BE2C (cell line): Measurements from ENCODE around the gene ROCK2.

Experiments
- DNase-seq: peaks from one replicate; pipeline ENCODE4 v3.0.0-alpha.2; 2020
- H3K27me3 ChIP-seq: fragments of 250-450 bp; sonication (Bioruptor Pico); 2 replicates; pipeline ENCODE4 v1.5.1; 2020; ENCODE audit warnings: mild to moderate bottlenecking
- H3K36me3 ChIP-seq: fragments of 250-450 bp; sonication (Bioruptor Pico); 2 replicates; pipeline ENCODE4 v1.5.1; 2020; ENCODE audit warnings: mild to moderate bottlenecking
- H3K4me1 ChIP-seq: fragments of 250-450 bp; sonication (Bioruptor Pico); 2 replicates; pipeline ENCODE4 v1.5.1; 2020
- H3K4me3 ChIP-seq: 2 replicates; pipeline ENCODE4 v1.5.1; 2011; ENCODE audit warnings: low read depth, low read length
- H3K9me3 ChIP-seq: fragments of 250-450 bp; sonication (Bioruptor Pico); 2 replicates; pipeline ENCODE4 v1.5.1; 2020
- TF ChIP-seq, protein P1 (sequence below): IDR thresholded peaks from 2 replicates; pipeline ENCODE4 v1.5.1; 2012; ENCODE audit warnings: mild to moderate bottlenecking, low read depth, low read length

Gene ROCK2

DNA sequence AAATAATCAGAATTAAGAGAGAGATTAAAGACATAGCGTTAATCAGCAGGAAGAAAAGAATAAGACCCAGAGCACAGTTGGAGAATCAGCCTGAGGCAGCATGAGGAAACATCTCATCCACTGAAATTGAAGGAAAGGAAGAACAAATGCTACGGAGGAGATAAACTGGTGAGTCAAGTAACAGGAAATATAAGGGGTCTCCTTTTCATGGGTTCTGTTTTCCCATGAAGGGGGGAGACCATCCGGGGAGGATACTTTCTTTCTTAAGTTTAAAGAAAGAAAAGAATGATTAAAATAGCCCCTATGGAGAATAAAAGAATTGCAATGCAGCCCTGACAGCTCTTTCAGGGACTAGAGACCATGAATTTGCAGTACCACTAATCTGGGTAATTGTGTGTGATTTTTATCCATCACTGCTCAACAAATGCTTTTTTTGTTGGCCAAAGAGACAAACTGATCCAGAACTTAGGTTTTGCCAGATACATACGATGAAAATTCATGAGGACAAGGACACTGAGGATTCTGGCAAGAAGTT is 17.7 kb downstream of the ROCK2 start:
- H3K4me1 ChIP-seq, result no peaks in the 10 kb centered on the region
- no peaks in the 10 kb centered on the region for H3K27me3 ChIP-seq
- DNase-seq, result no peak
- H3K36me3 ChIP-seq, result no peaks in the 10 kb centered on the region
- H3K4me3 ChIP-seq, result no peak overlapping the region
- no peaks in the 10 kb centered on the region for H3K9me3 ChIP-seq
- TF ChIP-seq, protein P1, sequence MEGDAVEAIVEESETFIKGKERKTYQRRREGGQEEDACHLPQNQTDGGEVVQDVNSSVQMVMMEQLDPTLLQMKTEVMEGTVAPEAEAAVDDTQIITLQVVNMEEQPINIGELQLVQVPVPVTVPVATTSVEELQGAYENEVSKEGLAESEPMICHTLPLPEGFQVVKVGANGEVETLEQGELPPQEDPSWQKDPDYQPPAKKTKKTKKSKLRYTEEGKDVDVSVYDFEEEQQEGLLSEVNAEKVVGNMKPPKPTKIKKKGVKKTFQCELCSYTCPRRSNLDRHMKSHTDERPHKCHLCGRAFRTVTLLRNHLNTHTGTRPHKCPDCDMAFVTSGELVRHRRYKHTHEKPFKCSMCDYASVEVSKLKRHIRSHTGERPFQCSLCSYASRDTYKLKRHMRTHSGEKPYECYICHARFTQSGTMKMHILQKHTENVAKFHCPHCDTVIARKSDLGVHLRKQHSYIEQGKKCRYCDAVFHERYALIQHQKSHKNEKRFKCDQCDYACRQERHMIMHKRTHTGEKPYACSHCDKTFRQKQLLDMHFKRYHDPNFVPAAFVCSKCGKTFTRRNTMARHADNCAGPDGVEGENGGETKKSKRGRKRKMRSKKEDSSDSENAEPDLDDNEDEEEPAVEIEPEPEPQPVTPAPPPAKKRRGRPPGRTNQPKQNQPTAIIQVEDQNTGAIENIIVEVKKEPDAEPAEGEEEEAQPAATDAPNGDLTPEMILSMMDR, result no peak

DNA sequence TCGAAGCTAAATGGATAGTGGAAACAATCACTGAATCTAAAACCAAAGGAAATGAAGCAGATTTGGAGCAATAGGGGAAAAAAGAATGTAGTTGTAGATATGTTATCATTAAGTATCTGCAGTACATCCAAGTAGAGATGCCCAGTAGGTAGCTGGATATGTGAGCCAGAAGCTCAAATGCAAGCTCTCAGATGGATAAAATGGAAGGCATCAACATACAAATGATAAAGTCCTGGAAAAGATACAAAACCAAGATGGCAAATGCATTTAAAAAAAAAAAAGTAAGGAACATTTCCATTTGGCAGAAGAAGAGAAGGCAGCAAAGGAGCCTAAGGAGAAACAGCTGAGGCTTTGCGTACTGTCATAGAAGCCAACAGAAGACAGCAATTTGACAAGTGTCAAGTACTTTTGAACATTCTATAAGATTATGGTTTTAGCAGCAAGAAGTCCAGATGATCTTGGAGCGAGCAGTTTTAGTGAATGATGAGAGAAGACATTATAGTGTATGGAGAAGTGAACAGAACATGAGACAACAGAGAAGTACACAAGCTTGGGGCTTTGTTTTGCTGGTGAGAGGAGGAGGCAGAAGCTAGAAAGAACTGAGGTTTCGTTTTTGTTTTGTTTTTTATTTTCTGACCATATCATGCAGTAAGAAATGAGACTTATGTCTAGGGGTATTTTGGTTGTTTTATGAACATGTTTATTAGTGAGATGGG is 18.3 kb downstream of the ROCK2 start:
- Histone ChIP-seq H3K4me3 (no peak overlapping the region), H3K9me3 (no peaks in the 10 kb centered on the region), H3K27me3 (no peaks in the 10 kb centered on the region), H3K4me1 (no peaks in the 10 kb centered on the region), H3K36me3 (no peaks in the 10 kb centered on the region)
- no peak for DNase-seq
- TF ChIP-seq, protein P1, result no peak

DNA sequence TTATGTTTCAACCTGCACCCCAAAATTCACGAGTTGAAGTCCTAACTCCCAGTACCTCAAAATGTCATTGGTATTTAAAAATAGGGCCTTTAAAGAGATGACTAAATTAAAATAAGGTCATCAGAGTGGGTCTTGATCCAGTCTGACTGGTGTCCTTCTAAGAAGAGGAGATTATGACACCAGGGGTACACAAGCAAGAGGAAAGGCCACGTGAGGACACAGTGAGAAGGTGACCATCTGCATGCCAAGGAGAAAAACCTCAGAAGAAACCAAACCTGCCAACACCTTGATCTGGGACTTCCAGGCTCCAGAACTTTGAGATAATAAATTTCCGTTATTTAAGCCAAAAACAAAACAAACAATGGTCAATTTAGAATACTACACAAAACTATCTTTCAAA is 22.6 kb downstream of the ROCK2 start:
- no peak overlapping the region for H3K4me3 ChIP-seq
- H3K27me3 ChIP-seq, result no peaks in the 10 kb centered on the region
- no peaks in the 10 kb centered on the region for H3K36me3 ChIP-seq
- no peaks in the 10 kb centered on the region for H3K9me3 ChIP-seq
- TF ChIP-seq, protein P1, result no peak
- no peak for DNase-seq
- no peaks in the 10 kb centered on the region for H3K4me1 ChIP-seq

DNA sequence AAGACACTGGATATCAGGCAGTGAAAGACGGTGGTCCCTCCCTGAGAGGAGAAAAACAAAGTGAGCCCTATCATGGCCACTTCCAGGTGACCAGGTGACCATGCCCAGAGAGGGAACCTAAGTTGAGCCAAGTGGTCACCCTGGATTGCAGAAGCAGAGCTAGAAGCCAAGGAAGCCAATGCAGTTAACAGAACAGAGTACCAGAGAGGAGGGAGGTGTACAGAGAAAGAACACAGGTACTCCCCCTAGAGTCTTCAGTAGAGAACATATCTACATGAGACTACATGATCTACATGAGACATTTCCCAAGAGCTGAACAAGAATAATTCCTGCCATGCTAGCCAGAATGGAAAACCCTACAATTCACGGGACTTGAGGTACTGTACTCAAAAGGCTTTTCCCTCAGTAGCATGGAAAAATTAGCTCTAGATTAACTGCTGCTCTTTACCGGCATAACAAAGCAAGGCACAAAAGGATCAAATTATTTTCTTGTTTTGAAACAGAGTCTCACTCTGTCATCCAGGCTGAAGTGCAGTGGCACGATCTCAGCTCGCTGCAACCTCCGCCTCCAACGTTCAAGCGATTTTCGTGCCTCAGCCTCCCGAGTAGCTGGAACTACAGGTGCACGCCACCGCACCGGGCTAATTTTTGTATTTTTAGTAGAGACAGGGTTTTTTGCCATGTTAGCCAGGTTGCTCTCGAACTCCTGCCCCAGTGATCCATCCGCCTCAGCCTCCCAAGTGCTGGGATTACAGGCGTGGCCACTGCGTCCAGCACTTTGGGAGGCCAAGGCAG is 23.5 kb downstream of the ROCK2 start:
- no peaks in the 10 kb centered on the region for H3K27me3 ChIP-seq
- TF ChIP-seq, protein P1, result peak; percentile 42
- no peak for DNase-seq
- no peaks in the 10 kb centered on the region for H3K9me3 ChIP-seq
- no peaks in the 10 kb centered on the region for H3K36me3 ChIP-seq
- no peak overlapping the region for H3K4me3 ChIP-seq
- H3K4me1 ChIP-seq, result no peaks in the 10 kb centered on the region

DNA sequence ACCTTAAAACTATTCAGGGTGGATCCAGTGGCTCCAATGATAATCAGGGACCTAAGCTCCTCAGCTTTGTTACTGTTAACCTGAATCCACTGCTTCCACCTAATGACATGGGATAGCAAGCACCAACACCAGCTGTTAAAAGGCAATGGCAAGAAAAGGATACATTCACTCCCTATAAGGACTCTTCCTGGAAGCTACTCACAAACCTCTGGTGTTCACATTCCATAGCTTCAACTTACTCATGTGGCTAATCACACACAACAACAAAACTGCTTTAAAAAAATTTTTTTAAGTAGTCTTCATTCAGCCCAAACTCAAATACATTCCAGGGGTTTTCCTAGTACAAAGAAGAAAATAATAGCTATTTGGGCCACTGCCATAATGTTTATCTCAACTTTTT is 24.5 kb downstream of the ROCK2 start:
- no peaks in the 10 kb centered on the region for H3K9me3 ChIP-seq
- H3K4me3 ChIP-seq, result no peak overlapping the region
- DNase-seq, result no peak
- TF ChIP-seq, protein P1, result no peak
- H3K4me1 ChIP-seq, result no peaks in the 10 kb centered on the region; the same call in 1 of the 2 replicates
- no peaks in the 10 kb centered on the region for H3K27me3 ChIP-seq
- H3K36me3 ChIP-seq, result no peaks in the 10 kb centered on the region
